ENCODE data around the gene SLCO2A1. TPM values are rescaled to one million over a fixed set of nuclear protein-coding genes. Genes with fewer than 3 reads are reported as not detected.

Gene SLCO2A1
- total and polyA plus RNA-seq, 2 of the 4 experiments (the other 2 are of a cell fraction), result under 0.01 to 1.5 TPM

GRCh38 chr3:133896002-133896761 is 133.5 kb downstream of the SLCO2A1 start:
- peak overlapping the region; percentile 64 for H3K4me3 ChIP-seq (ENCODE audit: insufficient read depth, low read depth, low read length)
- no peaks in the 10 kb centered on the region for H3K36me3 ChIP-seq (ENCODE audit: control insufficient read depth, insufficient read depth, low read length)
- H3K18ac ChIP-seq (ENCODE audit: low read depth, low read length), result no peak overlapping the region
- no peak overlapping the region for H3K27ac ChIP-seq (ENCODE audit: insufficient read depth, low read length)
- H2BK5ac ChIP-seq (ENCODE audit: low read depth, low read length, poor library complexity, severe bottlenecking), result no peak overlapping the region
- CTCF ChIA-PET, result interaction anchor here (0.5 kb wide), 1 partner anchor 231 kb away, joined by 4 read pairs; no protein-coding TSS in a partner anchor
- H3K4me2 ChIP-seq (ENCODE audit: low read depth, low read length), result peak overlapping the region; percentile 38
- H3K23ac ChIP-seq (ENCODE audit: low read depth, low read length), result no peak overlapping the region
- DNase-seq, result no peak
- H2BK20ac ChIP-seq (ENCODE audit: low read depth, low read length), result no peak overlapping the region
- POLR2A ChIA-PET (ENCODE audit: unreplicated experiment), result no interaction called here
- H3K14ac ChIP-seq (replicated peaks; ENCODE audit: low read depth, low read length), result no peak overlapping the region
- dilution Hi-C loops (cut with HindIII; ENCODE audit: low sequenced_read_pairs, unreplicated experiment), result no loop called here
- H4K8ac ChIP-seq (ENCODE audit: low read depth in 2 of 2, low read length in 2 of 2), result no peak overlapping the region; a peak in 1 of 4 replicates
- 7% methylated on average over 5 of the region's 37 CpGs; no CpG with 5 or more reads in 1 of the 2 experiments for WGBS, 2 experiments (ENCODE audit: extremely low coverage in 2 of 2, insufficient read length in 1 of 2)
- H2BK15ac ChIP-seq (ENCODE audit: low read depth, low read length), result no peak overlapping the region
- no peak overlapping the region for H3K4ac ChIP-seq (ENCODE audit: low read depth, low read length)
- no peaks in the 10 kb centered on the region for H3K79me1 ChIP-seq (ENCODE audit: low read depth in 1 of 2, low read length in 2 of 2)
- no peaks in the 10 kb centered on the region for H3K9me3 ChIP-seq (ENCODE audit: control insufficient read depth, insufficient read depth, low read length)
- ATAC-seq (ENCODE audit: low read depth), result peak; percentile 22
- H2AFZ ChIP-seq (replicated peaks; ENCODE audit: low read length, poor library complexity), result peak overlapping the region; percentile 90
- H4K91ac ChIP-seq (ENCODE audit: insufficient read depth, low read depth, low read length), result no peak overlapping the region
- no peaks in the 10 kb centered on the region for H3K9me1 ChIP-seq (ENCODE audit: insufficient read depth, low read length)
- H3K4me1 ChIP-seq (ENCODE audit: control insufficient read depth, insufficient read depth, low read length), result no peaks in the 10 kb centered on the region
- in situ Hi-C loops (cut with MboI; ENCODE audit: low sequenced_read_pairs), result no loop called here
- H3K9ac ChIP-seq (ENCODE audit: low read depth, low read length), result no peak overlapping the region
- H2AK5ac ChIP-seq (ENCODE audit: low read depth, low read length), result no peak overlapping the region
- no peak overlapping the region for H2BK120ac ChIP-seq (ENCODE audit: low read depth, low read length)
- H4K5ac ChIP-seq (ENCODE audit: low read depth, low read length), result no peak overlapping the region
- intact Hi-C loops (cut with micrococcal nuclease), result no loop called here
- H3K56ac ChIP-seq (ENCODE audit: extremely low read depth, insufficient read depth, low read length), result no peak overlapping the region
- TF ChIP-seq RAD21 (IDR thresholded peaks at IDR 0.05; ENCODE audit: low read length), result no peak
- no peak for TF ChIP-seq CHD1 (IDR thresholded peaks at IDR 0.05; ENCODE audit: low read depth, low read length)
- TF ChIP-seq CTCF (conservative IDR thresholded peaks at IDR 0.05; ENCODE audit: low read depth, low read length), result no peak
- TF ChIP-seq, protein P1, sequence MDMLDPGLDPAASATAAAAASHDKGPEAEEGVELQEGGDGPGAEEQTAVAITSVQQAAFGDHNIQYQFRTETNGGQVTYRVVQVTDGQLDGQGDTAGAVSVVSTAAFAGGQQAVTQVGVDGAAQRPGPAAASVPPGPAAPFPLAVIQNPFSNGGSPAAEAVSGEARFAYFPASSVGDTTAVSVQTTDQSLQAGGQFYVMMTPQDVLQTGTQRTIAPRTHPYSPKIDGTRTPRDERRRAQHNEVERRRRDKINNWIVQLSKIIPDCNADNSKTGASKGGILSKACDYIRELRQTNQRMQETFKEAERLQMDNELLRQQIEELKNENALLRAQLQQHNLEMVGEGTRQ (IDR thresholded peaks at IDR 0.05; ENCODE audit: low read depth, low read length), result no peak
- no peak for TF ChIP-seq CEBPB (IDR thresholded peaks at IDR 0.05; ENCODE audit: low read depth, low read length)
- TF ChIP-seq, protein P2, sequence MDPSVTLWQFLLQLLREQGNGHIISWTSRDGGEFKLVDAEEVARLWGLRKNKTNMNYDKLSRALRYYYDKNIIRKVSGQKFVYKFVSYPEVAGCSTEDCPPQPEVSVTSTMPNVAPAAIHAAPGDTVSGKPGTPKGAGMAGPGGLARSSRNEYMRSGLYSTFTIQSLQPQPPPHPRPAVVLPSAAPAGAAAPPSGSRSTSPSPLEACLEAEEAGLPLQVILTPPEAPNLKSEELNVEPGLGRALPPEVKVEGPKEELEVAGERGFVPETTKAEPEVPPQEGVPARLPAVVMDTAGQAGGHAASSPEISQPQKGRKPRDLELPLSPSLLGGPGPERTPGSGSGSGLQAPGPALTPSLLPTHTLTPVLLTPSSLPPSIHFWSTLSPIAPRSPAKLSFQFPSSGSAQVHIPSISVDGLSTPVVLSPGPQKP (IDR thresholded peaks at IDR 0.05; ENCODE audit: borderline replicate concordance, low read depth, low read length), result no peak
- H2AK9ac ChIP-seq (replicated peaks; ENCODE audit: low read depth, low read length, poor library complexity), result peak overlapping the region; percentile 13
- no peaks in the 10 kb centered on the region for H4K20me1 ChIP-seq (ENCODE audit: insufficient read depth, low read length)
- H3K27me3 ChIP-seq (ENCODE audit: control insufficient read depth, insufficient read depth, low read length), result peaks cover 53% of the 10 kb centered on the region
- no TSS peak for BruUV-seq (replicated peaks)
